Endothelial cell (in vitro differentiated cells): ENCODE measurements around the gene OAF. TPM values are rescaled to one million over a fixed set of nuclear protein-coding genes. Genes with fewer than 3 reads are reported as not detected.
A peak's percentile ranks its signal among the peaks of the same experiment; 100 is the strongest.

Experiments used
- DNase-seq: peaks from one replicate; pipeline ENCODE4 v3.0.0; 2021; ENCODE audit warnings: low spot score
- H3K27ac Mint-ChIP-seq: one replicate; pipeline ENCODE4 v1.8.0; 2021; ENCODE audit warnings: mixed read lengths, inconsistent platforms; ENCODE audit not compliant: unreplicated experiment
- H3K27me3 Mint-ChIP-seq: one replicate; pipeline ENCODE4 v1.8.0; 2021; ENCODE audit warnings: mild to moderate bottlenecking, moderate library complexity, mixed read lengths, inconsistent platforms; ENCODE audit not compliant: unreplicated experiment
- H3K36me3 Mint-ChIP-seq: one replicate; pipeline ENCODE4 v1.8.0; 2021; ENCODE audit warnings: mild to moderate bottlenecking, low read depth, mixed read lengths, inconsistent platforms; ENCODE audit not compliant: unreplicated experiment
- H3K4me1 Mint-ChIP-seq: one replicate; pipeline ENCODE4 v1.8.0; 2021; ENCODE audit warnings: mild to moderate bottlenecking, mixed read lengths, inconsistent platforms; ENCODE audit not compliant: unreplicated experiment
- H3K4me3 Mint-ChIP-seq: one replicate; pipeline ENCODE4 v1.8.0; 2021; ENCODE audit warnings: mild to moderate bottlenecking, mixed read lengths, inconsistent platforms; ENCODE audit not compliant: unreplicated experiment
- H3K9me3 Mint-ChIP-seq: one replicate; pipeline ENCODE4 v1.8.0; 2021; ENCODE audit warnings: mixed read lengths, inconsistent platforms; ENCODE audit not compliant: unreplicated experiment
- total RNA-seq: library from RNA; stranded (reverse); fragmentation: NEBNext Ultra II Directional; extraction: Animal tissue kit (Norgen Biotek cat#: 25700); gene quantifications from one replicate; pipeline ENCODE4 v1.2.1, GENCODE V29; 2021; ENCODE audit not compliant: unreplicated experiment
- TF ChIP-seq, protein P1 (sequence below): fragments of 200-600 bp; sonication (generic); IDR thresholded peaks from one replicate; pipeline ENCODE4 v1.5.0; 2021; ENCODE audit warnings: antibody characterized with exemption; ENCODE audit not compliant: unreplicated experiment

OAF gene
- total RNA-seq, 1 donor from 2014 or later, result 15.5 TPM

GRCh38 chr11:120228794-120229384 lies 18.1 kb downstream of the OAF start:
- peaks cover 8% of the 10 kb centered on the region for H3K27me3 Mint-ChIP-seq
- TF ChIP-seq, protein P1, sequence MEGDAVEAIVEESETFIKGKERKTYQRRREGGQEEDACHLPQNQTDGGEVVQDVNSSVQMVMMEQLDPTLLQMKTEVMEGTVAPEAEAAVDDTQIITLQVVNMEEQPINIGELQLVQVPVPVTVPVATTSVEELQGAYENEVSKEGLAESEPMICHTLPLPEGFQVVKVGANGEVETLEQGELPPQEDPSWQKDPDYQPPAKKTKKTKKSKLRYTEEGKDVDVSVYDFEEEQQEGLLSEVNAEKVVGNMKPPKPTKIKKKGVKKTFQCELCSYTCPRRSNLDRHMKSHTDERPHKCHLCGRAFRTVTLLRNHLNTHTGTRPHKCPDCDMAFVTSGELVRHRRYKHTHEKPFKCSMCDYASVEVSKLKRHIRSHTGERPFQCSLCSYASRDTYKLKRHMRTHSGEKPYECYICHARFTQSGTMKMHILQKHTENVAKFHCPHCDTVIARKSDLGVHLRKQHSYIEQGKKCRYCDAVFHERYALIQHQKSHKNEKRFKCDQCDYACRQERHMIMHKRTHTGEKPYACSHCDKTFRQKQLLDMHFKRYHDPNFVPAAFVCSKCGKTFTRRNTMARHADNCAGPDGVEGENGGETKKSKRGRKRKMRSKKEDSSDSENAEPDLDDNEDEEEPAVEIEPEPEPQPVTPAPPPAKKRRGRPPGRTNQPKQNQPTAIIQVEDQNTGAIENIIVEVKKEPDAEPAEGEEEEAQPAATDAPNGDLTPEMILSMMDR, result peak; percentile 32
- H3K27ac Mint-ChIP-seq, result no peak overlapping the region
- peaks cover 36% of the 10 kb centered on the region for H3K4me1 Mint-ChIP-seq
- H3K4me3 Mint-ChIP-seq, result no peak overlapping the region
- no peak for DNase-seq
- H3K36me3 Mint-ChIP-seq, result peaks cover 2% of the 10 kb centered on the region
- no peaks in the 10 kb centered on the region for H3K9me3 Mint-ChIP-seq

DNA sequence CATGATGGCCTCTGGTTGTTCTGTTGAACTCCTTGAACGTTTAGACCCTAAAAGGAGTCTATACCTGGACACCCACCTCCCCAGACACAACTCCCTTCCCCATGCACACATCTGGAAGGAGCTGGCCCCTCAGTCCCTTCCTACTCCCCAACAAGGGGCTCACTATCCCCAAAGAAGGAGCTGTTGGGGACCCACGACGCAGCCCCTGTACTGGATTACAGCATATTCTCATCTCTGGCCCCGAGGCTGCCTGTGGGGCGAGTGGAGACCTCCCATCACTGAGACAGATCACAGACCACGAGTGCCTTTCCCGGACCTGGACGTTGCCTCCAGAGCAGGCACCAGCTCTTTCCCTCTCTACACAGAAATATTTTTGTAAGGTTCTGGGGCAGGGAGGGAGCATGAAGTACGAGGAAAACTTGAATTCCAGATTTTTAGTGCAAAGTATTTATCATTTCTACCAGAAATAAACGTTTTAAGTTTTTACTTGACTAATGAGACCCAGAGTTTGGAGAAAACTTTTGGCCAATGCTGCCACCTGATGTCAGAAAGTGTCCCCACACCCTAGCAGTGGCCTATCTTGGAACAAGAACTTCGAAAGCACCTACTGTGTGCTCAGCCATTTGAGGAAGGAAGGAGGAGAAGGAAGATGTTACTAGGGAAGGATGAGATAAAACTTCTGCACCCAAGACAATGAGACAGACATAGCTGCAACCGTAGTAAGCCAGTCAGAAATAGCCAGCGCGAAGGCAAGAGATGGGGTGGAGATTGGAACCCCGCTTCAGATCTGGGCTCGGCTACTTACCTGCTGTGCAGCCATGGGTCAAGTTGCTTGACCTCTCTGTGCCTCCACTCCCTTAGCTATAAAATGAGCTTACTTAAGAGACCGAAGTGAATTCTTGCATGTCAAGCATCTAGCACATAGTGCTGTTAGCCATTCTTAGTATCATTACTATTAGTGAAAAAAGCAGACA lies 18.9 kb downstream of the OAF start:
- peak; percentile 41 for DNase-seq
- Mint-ChIP-seq H3K4me3 (no peak overlapping the region), H3K9me3 (no peaks in the 10 kb centered on the region), H3K36me3 (peaks cover 2% of the 10 kb centered on the region), H3K4me1 (peaks cover 33% of the 10 kb centered on the region), H3K27me3 (peaks cover 9% of the 10 kb centered on the region), H3K27ac (no peak overlapping the region)
- TF ChIP-seq, protein P1, result peak; percentile 53

DNA sequence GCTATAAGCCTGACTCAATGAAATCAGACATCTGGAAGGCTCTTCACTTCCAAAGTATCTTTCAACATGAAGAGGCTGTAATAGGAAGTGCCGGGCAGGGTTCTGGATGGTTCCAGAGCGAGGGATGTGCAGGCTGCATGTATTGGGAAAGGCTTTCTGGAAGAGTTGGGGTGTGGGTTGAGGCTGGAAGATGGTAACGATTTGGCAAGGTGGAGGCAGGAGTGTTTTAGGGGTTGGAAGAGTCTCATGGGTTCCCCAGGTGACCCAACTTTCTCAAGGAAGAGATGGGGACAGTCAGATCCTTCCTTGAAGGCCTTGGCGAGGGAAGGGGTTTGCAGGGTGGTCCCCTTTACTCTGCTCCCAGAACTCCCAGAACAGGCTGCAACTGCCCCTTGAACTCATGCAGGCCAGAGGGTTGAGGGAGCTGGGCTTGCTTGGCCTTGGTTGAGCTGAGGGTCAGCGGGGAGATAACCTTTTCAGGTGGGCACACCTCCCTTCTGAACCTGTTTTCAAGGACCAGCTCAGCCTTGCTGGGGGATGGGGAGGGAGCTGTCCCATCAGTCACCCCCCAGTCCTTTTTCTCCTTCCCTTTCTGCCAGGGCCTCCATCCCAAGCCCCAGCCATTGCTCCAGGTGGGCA lies 19.7 kb downstream of the OAF start:
- TF ChIP-seq, protein P1, result no peak
- Mint-ChIP-seq H3K4me1 (peaks cover 33% of the 10 kb centered on the region), H3K27me3 (peaks cover 4% of the 10 kb centered on the region), H3K9me3 (no peaks in the 10 kb centered on the region), H3K4me3 (no peak overlapping the region), H3K27ac (no peak overlapping the region), H3K36me3 (peaks cover 2% of the 10 kb centered on the region)
- DNase-seq, result no peak

DNA sequence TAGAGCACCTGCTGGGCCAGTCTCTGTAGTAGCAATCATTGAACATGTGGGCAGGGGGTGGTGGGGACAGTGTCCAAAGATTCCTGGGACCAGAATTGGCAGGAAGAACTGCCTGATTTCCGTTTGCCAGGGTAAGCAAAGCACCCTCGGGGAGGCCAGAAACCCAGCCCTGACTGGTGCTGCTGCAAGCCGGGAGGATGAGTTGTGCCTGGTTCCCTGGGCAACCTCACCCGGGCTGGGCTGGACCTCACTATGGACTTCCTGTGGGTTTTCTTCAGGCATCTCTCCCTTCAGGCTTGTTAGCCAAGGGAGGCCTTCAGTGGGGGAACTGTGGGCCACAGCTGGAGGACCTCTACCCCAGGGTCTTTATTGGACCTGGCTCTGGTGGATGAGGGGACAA lies 21.1 kb downstream of the OAF start:
- TF ChIP-seq, protein P1, result no peak
- Mint-ChIP-seq H3K27me3 (peaks cover 4% of the 10 kb centered on the region), H3K4me3 (no peak overlapping the region), H3K9me3 (no peaks in the 10 kb centered on the region), H3K36me3 (peaks cover 2% of the 10 kb centered on the region), H3K27ac (no peak overlapping the region), H3K4me1 (peaks cover 32% of the 10 kb centered on the region)
- no peak for DNase-seq
